Esophagus squamous epithelium (tissue), 5 donors: Measurements from ENCODE around the gene MYO1D. TPM values are rescaled to one million over a fixed set of nuclear protein-coding genes. Genes with fewer than 3 reads are reported as not detected.

Experiments used
- DNase-seq: peaks from one replicate; lab custom pipeline; 2025; lab: John Stamatoyannopoulos, UW
- H3K27ac ChIP-seq, 4 donors: fragments of 200-600 bp; sonication (generic); one replicate each; pipeline ENCODE4 v1.5.1; 2016 to 2019; ENCODE audit warnings: mild to moderate bottlenecking in 1 of 4
- H3K27me3 ChIP-seq, 4 donors: fragments of 200-600 bp; sonication (generic); 1 replicate in 3 of 4; 2 replicates in 1 of 4; pipeline versions ENCODE4 v1.5.1 to v1.6.0; 2017 to 2021; ENCODE audit warnings: antibody characterized with exemption in 1 of 4
- H3K36me3 ChIP-seq, 3 donors: fragments of 200-600 bp; sonication (generic); one replicate each; pipeline ENCODE4 v1.5.1; 2016 to 2019
- H3K4me1 ChIP-seq, 3 donors: fragments of 200-600 bp; sonication (generic); one replicate each; pipeline ENCODE4 v1.5.1; 2017 to 2019
- H3K4me3 ChIP-seq, 4 donors: fragments of 200-600 bp; sonication (generic); 1 replicate in 3 of 4; 2 replicates in 1 of 4; pipeline ENCODE4 v1.5.1; 2016 to 2019; ENCODE audit warnings: mild to moderate bottlenecking in 2 of 4, moderate library complexity in 1 of 4
- H3K9me3 ChIP-seq, 3 donors: fragments of 200-600 bp; sonication (generic); one replicate each; pipeline ENCODE4 v1.5.1; 2016 to 2019
- CTCF ChIP-seq, 6 experiments: fragments of 450-650 bp in 4 of 6; fragments of 200-600 bp in 2 of 6; sonication (generic) in 2 of 6; IDR thresholded peaks; one replicate each; pipeline ENCODE4 v1.5.1; 2016 to 2019; ENCODE audit warnings: antibody characterized with exemption in 6 of 6, mild to moderate bottlenecking in 4 of 6, moderate library complexity in 4 of 6
- POLR2A ChIP-seq, 4 donors: fragments of 450-650 bp; IDR thresholded peaks; one replicate each; pipeline ENCODE4 v1.6.1; 2017; ENCODE audit warnings: antibody characterized with exemption in 4 of 4, mild to moderate bottlenecking in 4 of 4, moderate library complexity in 3 of 4
- WGBS, 2 donors: methylation state at CpG; one replicate each; pipeline ENCODE4 v1.1.5; 2018; 5-methylcytosine and 5-hydroxymethylcytosine counted together
- intact Hi-C: fragments of 100-400 bp; cut with DNase I; formaldehyde crosslinking; loops from one replicate; pipeline ENCODE4 v1.15.0; 2022
- total RNA-seq, 4 donors: library from RNA; depleted of rRNA; stranded (reverse); fragments of >200 nt; gene quantifications; one replicate each; pipeline ENCODE4 v1.1.0, GENCODE V29; 2016
- donor health status: DM: yes; HTN: yes; CAD: no.

Gene MYO1D
- total RNA-seq, 4 donors from 2014 or later, result 58.8 to 86.8 (median 64.3) TPM

- WGBS, 2 donors, result 10% methylated on average over 6 of the region's 135 CpGs; no CpG with 5 or more reads in 1 of the 2 donors
- intact Hi-C loops, result loop anchor here (10.0 kb wide), 2 partner anchors 128 to 268 kb away; no protein-coding TSS in a partner anchor
These were observed 390.0 kb downstream of the MYO1D start, which contains the start of gene CDK5R1 for GRCh38 chr17:32486701-32487472. Gene CDK5R1, plus strand, starts transcription at chr17:32486993. Its CDS starts 628 bp downstream, at chr17:32487621.

GRCh38 chr17:32486111-32486700 is 390.7 kb downstream of the MYO1D start:
- TF ChIP-seq POLR2A (IDR thresholded peaks at IDR 0.05), result peak in 1 of 4 donors; percentile 35
- no peak for TF ChIP-seq CTCF (IDR thresholded peaks at IDR 0.05)
- no peak for DNase-seq
- no peaks in the 10 kb centered on the region for H3K9me3 ChIP-seq
- peak overlapping the region; percentile 82 to 92 (median 86) for H3K27ac ChIP-seq
- peaks cover under 1 to 53% (median 2%) of the 10 kb centered on the region in 3 donors for H3K36me3 ChIP-seq
- peaks cover 18 to 74% (median 18%) of the 10 kb centered on the region in 3 donors for H3K4me1 ChIP-seq
- WGBS, 2 donors, result 45 to 71% methylated on average over 3 to 13 of the region's 72 CpGs
- intact Hi-C loops, result loop anchor here (10.0 kb wide), 2 partner anchors 129 to 269 kb away; no protein-coding TSS in a partner anchor
- peak overlapping the region; percentile 55 to 85 (median 66) for H3K4me3 ChIP-seq
- H3K27me3 ChIP-seq, result no peaks in the 10 kb centered on the region

More at GRCh38 chr17:32486701-32487472, 390.0 kb downstream of the MYO1D start, which contains the start of gene CDK5R1:
- Histone ChIP-seq H3K9me3 (no peaks in the 10 kb centered on the region), H3K27ac (peak within 1 kb of the TSS; percentile 82 to 92 (median 86)), H3K36me3 (peaks cover 0 to 53% (median 0%) of the 10 kb centered on the region in 3 donors), H3K27me3 (no peaks in the 10 kb centered on the region), H3K4me3 (peak within 1 kb of the TSS; percentile 55 to 85 (median 66)), H3K4me1 (peaks cover 18 to 81% (median 18%) of the 10 kb centered on the region in 3 donors)
- no peak for TF ChIP-seq CTCF (IDR thresholded peaks at IDR 0.05)
- no peak for TF ChIP-seq POLR2A (IDR thresholded peaks at IDR 0.05)
- DNase-seq, result no peak

GRCh38 chr17:32485261-32486110 is 391.4 kb downstream of the MYO1D start:
- Histone ChIP-seq H3K4me3 (peak overlapping the region; percentile 55 to 85 (median 66)), H3K9me3 (no peaks in the 10 kb centered on the region), H3K27me3 (no peaks in the 10 kb centered on the region), H3K4me1 (peaks cover 18 to 69% (median 18%) of the 10 kb centered on the region in 3 donors), H3K36me3 (peaks cover 7 to 53% (median 8%) of the 10 kb centered on the region in 3 donors), H3K27ac (peak overlapping the region; percentile 82 to 92 (median 86))
- no peak for DNase-seq
- intact Hi-C loops, result loop anchor here (10.0 kb wide), 2 partner anchors 129 to 269 kb away; no protein-coding TSS in a partner anchor
- no peak for TF ChIP-seq POLR2A (IDR thresholded peaks at IDR 0.05)
- no peak for TF ChIP-seq CTCF (IDR thresholded peaks at IDR 0.05)
- WGBS, 2 donors, result 64 to 68% methylated on average over 9 to 10 of the region's 12 CpGs

- H3K4me1 ChIP-seq, result peaks cover 18 to 60% (median 18%) of the 10 kb centered on the region in 3 donors
- 85 to 88% methylated on average over 7 to 8 of the region's 11 CpGs for WGBS, 2 donors
- H3K4me3 ChIP-seq, result no peak overlapping the region
- TF ChIP-seq POLR2A (IDR thresholded peaks at IDR 0.05) (no peak), CTCF (IDR thresholded peaks at IDR 0.05) (no peak)
- H3K9me3 ChIP-seq, result no peaks in the 10 kb centered on the region
- H3K27me3 ChIP-seq, result no peaks in the 10 kb centered on the region
- peaks cover 11 to 53% (median 15%) of the 10 kb centered on the region in 3 donors for H3K36me3 ChIP-seq
- peak overlapping the region in 2 of 4 donors; percentile 54 to 66 for H3K27ac ChIP-seq
- DNase-seq, result no peak
- intact Hi-C loops, result loop anchor here (10.0 kb wide), 2 partner anchors 130 to 270 kb away; no protein-coding TSS in a partner anchor
These were observed 392.3 kb downstream of the MYO1D start for GRCh38 chr17:32484628-32485027.
